KG1 (cell line): ENCODE results near the gene ATR.

ENCODE experiments used
- DNase-seq: peaks from one replicate; lab custom pipeline; 2025; lab: John Stamatoyannopoulos, UW

Gene ATR

DNA sequence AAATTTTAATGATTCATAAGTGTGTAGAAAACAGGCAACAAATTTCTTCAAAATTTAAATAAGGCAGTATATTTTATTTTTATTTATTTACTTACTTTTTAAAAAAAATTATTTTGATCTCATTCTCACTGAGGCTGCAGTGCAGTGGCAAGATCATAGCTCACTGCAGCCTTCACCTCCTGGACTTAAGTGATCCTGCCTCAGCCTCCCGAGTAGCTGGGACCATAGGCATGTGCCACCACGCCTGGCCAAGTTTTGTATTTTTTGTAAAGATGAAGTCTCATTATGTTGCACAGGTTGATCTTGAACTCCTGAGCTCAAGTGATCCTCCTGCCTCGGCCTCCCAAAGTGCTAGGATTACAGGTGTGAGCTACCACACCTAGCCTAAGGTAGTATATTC is 69.5 kb downstream of the ATR start:
- no peak for DNase-seq

- no peak for DNase-seq
Observed at GRCh38 chr3:142507241-142507640, 71.3 kb downstream of the ATR start.

GRCh38 chr3:142502187-142502985 is 76.1 kb downstream of the ATR start:
- no peak for DNase-seq

DNA sequence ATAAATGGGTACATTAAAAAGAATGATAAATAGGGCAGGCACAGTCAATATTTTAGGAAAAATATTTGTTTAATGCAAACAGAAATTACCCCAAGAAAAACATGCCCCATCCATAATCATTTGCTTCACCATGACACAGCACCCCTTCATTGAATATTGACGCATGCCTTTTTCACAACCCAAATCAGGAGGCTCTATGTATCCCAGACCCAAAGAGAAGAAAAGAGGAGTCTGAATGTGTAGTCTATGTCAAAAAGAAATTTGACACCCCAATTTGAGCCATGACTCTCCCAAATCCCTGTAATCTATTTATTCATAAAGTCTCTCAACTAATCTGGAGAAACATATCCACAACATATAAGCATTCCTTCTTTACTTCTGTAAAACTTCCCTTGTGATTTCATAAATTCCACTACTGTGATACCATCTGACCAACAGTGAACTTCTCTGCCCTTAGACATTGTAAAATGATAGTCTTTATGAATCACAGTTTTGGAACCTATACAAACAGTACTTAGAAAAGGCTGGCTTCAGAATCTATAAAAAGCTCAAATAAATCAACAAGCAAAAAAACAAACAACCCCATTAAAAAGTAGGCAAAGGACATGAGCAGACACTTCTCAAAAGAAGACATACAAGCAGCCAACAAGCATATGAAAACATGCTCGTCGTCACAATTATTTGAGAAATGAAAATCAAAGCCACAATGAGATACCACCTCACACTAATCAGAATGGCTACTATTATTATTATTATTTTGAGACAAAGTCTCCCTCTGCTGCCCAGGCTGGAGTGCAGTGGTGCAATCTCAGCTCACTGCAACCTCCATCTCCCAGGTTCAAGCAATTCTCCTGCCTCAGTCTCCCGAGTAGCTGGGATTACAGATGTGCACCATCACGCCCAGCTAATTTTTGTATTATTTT is 77.3 kb downstream of the ATR start:
- no peak for DNase-seq

GRCh38 chr3:142500211-142500610 is 78.3 kb downstream of the ATR start:
- no peak for DNase-seq

DNA sequence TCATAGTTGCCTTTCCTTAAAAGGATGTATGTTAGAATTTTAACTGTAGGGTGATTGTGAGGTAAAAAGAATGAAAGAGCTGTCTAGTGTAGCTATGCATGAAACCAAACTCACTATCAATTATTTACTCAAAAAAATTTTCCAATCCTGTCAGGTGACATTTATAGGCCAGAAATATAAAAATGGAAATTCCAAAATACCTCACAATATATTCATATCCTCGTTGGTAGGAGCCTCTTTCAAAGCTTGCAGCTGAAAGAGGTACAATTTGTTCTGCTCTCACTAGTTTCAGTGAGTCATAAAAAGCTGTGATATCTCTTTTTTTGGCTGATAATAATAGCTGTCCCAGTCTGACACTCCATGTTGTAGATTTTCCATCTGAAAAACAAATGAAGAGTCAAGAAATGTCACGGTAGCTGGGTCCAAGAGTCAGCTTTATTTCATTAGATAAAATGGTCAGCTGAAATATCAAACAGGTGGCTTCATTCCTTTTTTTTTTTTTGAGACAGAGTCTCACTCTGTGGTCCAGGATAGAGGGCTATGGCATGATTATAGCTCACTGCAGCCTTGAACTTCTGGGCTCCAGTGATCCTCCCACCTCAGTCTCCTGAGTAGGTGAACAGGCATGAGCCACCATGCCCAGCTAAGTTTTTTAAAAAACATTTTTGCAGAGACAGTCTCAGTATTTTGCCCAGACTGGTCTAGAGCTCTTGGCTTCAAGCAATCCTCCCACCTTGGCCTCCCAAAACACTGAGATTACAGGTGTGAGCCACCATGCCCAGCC is 79.9 kb downstream of the ATR start:
- no peak for DNase-seq

- no peak for DNase-seq
Observed at GRCh38 chr3:142497729-142498128, 80.8 kb downstream of the ATR start.

DNA sequence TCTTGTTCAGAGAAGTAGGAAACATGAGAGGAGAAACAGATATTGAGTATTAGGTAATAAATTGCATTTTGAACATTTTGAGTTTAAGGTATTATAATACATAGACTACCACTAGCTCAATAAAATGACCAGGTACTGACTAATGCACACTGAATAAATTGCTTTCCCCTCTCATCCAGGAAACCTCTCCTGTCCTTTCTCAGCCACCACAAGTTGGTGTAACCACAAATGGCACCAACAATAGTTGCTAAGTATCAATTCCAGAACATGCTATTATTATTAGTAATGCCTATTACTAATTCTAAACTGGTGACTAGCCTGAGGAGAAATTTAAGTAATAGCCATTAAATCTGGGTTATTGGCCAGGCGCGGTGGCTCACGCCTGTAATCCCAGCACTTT is 83.4 kb downstream of the ATR start:
- DNase-seq: no peak

GRCh38 chr3:142492184-142492583 is 86.3 kb downstream of the ATR start:
- no peak for DNase-seq

- DNase-seq: no peak
Observed at GRCh38 chr3:142489572-142490323, 88.8 kb downstream of the ATR start.

- DNase-seq: no peak
Observed at GRCh38 chr3:142484912-142485435, 93.6 kb downstream of the ATR start.

DNA sequence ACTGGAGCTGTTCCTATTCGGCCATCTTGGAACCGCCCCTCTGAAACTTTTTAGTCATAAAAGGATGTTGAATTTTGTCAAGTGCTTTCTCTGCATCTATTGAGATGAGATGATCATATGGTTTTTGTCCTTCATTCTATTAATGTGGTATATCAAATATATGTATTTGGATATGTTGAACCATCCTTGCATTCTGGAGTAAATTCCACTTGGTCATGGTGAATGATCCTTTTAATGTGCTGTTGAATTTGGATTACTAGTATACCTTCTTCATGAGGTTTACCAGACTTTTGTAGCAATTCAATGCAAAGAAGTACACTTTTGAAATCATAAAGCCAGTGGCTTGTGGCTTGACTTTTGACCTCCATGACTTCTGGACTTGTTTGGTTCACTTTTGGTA is 97.3 kb downstream of the ATR start:
- DNase-seq: no peak

DNA sequence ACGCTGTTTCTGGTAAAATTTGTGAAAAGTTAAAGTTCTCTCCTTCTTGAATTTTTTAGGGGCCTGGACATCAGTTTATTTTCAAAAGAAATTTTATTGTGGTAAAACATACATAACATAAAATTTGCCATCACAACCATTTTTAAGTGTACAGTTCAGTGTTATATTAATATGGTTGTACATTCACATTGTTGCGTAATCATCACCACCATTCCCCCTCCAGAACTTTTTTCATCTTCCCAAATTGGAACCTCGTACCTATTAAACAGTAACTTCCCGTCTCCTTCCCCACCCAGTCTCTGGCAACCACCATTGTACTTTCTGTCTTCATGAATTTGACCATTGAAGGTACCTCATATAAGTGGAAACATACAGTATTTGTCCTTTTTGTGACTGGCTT is 107.7 kb downstream of the ATR start:
- DNase-seq: no peak

- DNase-seq: no peak
Observed at GRCh38 chr3:142468456-142468855, 110.1 kb downstream of the ATR start.

DNA sequence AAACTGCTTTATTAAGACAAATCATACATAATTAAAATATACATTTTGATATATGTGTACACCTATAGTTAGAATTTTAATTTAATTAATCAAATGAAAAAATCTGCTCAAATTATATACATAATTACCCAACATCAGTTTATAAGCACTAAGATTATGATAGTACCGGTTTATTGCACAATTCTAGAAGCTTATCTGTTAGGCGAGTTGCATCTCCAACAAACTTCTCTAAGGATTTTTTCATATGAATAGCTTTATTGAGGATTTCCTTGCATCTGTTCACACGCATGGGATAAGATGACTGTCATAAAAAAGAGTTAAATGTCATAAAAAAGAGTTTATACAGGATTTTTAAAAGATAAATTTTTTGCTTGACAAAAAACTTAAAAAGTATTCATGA is 110.8 kb downstream of the ATR start:
- DNase-seq: no peak

DNA sequence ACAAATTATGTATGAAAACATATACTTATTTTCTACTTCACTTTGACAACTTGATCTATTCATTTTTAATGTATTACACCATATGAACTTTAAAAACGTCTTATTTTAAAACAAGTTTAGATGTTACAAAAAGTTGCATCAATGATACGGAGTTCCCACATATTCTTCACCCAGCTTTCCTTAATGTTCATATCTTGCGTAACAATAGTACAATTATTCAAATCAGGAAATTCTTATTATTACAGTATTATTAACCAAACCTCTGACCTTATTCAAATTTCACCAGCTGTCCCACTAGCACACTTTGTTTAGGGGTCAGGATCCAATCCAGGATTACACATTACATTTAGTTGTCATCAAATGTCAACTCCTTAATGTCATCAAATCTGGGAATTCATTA is 117.8 kb downstream of the ATR start:
- no peak for DNase-seq

GRCh38 chr3:142459929-142460328 is 118.6 kb downstream of the ATR start:
- no peak for DNase-seq

- DNase-seq: no peak
Observed at GRCh38 chr3:142459096-142459495, 119.4 kb downstream of the ATR start.

DNA sequence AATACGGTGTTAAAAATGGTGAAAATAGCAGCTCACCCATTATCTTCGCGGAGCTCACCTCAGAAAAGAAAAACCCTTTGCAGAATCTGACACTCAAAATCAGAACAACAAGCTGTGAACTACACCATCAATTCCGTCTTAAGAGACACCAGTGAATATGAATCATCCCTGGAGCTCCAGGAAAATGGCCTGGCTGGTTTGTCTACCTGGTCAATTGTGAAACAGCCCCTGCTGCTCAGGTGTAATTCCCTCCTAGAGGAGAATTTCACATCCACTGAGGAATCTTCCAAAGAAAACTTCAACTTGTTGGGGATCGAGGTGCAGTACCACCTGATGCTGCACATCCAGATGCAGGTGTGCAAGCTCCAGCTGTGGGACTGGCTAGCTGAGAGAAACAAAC is 127.7 kb downstream of the ATR start:
- DNase-seq: no peak

- no peak for DNase-seq
Observed at GRCh38 chr3:142450189-142450588, 128.3 kb downstream of the ATR start.
